Smooth muscle cell (in vitro differentiated cells): ENCODE data around the gene ACAT2. TPM values are rescaled to one million over a fixed set of nuclear protein-coding genes. Genes with fewer than 3 reads are reported as not detected.

Source experiments
- DNase-seq: peaks from one replicate; lab custom pipeline; 2025; ENCODE audit not compliant: unreplicated experiment; lab: John Stamatoyannopoulos, UW
- H2AFZ ChIP-seq: fragments of 200-600 bp; sonication (generic); 2 replicates; pipeline ENCODE4 v1.6.0; 2016; ENCODE audit warnings: antibody characterized with exemption, low read depth, mild to moderate bottlenecking
- H3F3A ChIP-seq: fragments of 200-600 bp; sonication (generic); 2 replicates; pipeline ENCODE4 v1.6.0; 2017; ENCODE audit warnings: antibody characterized with exemption, low read depth
- H3K27ac ChIP-seq: fragments of 200-600 bp; sonication (generic); 2 replicates; pipeline ENCODE4 v1.5.1; 2016; ENCODE audit warnings: low read depth, mild to moderate bottlenecking
- H3K27me3 ChIP-seq: fragments of 200-600 bp; sonication (generic); 2 replicates; pipeline ENCODE4 v1.6.1; 2016; ENCODE audit warnings: low read depth, mild to moderate bottlenecking
- H3K36me3 ChIP-seq: fragments of 200-600 bp; sonication (generic); 2 replicates; pipeline ENCODE4 v1.5.1; 2016; ENCODE audit warnings: low read depth
- H3K4me1 ChIP-seq: fragments of 200-600 bp; sonication (generic); 2 replicates; pipeline ENCODE4 v1.5.1; 2016; ENCODE audit warnings: low read depth
- H3K4me2 ChIP-seq: fragments of 200-600 bp; sonication (generic); 2 replicates; pipeline ENCODE4 v1.6.0; 2016; ENCODE audit warnings: mild to moderate bottlenecking
- H3K4me3 ChIP-seq: fragments of 200-600 bp; sonication (generic); 2 replicates; pipeline ENCODE4 v1.5.1; 2016; ENCODE audit warnings: mild to moderate bottlenecking
- H3K79me2 ChIP-seq: fragments of 200-600 bp; sonication (generic); 2 replicates; pipeline ENCODE4 v1.6.0; 2016; ENCODE audit warnings: low read depth, mild to moderate bottlenecking
- H3K9ac ChIP-seq: fragments of 200-600 bp; sonication (generic); 2 replicates; pipeline ENCODE4 v1.6.0; 2016; ENCODE audit warnings: low read depth
- H3K9me3 ChIP-seq: fragments of 200-600 bp; sonication (generic); replicated peaks from 2 replicates; pipeline ENCODE4 v1.5.1; 2016; ENCODE audit warnings: low read depth
- H4K20me1 ChIP-seq: fragments of 200-600 bp; sonication (generic); 2 replicates; pipeline ENCODE4 v1.6.0; 2016; ENCODE audit warnings: low read depth
- WGBS: methylation state at CpG from one replicate; pipeline ENCODE4 v1.1.7; 2016; ENCODE audit warnings: low lambda C conversion rate; 5-methylcytosine and 5-hydroxymethylcytosine counted together
- polyA plus RNA-seq: library from polyadenylated mRNA; unstranded; fragments of >200 nt; fragmentation: Nextera tagmentation; extraction: Ambion mirVana; gene quantifications from 2 replicates; pipeline ENCODE4 v1.2.1, GENCODE V29; 2016
- total RNA-seq: library from RNA; depleted of rRNA; stranded (reverse); fragments of >200 nt; gene quantifications from 2 replicates; pipeline ENCODE4 v1.2.3, GENCODE V29; 2014
- TF ChIP-seq, protein P1 (sequence below): fragments of 200-600 bp; sonication (generic); IDR thresholded peaks from 2 replicates; pipeline ENCODE4 v1.5.1; 2017; ENCODE audit warnings: borderline replicate concordance, mild to moderate bottlenecking, antibody characterized with exemption; ENCODE audit not compliant: insufficient read depth, poor library complexity, severe bottlenecking

The ACAT2 gene
- total and polyA plus RNA-seq, 2 experiments from 2014 or later: 21.5 to 82.5 TPM

DNA sequence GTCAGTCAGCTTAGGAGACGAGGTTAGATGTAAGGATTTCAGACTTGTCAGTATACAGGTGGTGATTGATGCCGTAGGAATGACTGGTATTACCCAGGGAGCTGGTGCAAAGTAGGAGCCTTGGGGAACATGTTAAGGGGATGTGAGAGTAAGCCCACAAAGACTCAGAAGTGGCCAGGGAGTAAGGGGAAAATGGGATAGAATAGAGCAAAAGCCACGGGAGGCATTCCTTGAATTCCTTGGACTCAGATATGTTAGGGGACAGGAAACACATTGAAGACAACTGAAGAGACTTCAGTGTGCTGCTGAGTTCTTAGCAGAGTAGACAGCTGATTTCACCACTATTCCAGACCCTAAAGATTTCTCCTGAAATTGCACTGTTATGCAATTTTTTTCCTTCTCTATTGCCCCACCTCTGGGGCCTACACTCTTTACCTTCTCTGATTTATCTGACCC, 1.2 kb upstream of the ACAT2 start:
- peak overlapping the region; percentile 85 for H3K4me3 ChIP-seq
- H3K79me2 ChIP-seq: peaks cover 20% of the 10 kb centered on the region
- no peak for DNase-seq
- H3K36me3 ChIP-seq: peaks cover 5% of the 10 kb centered on the region
- peak overlapping the region; percentile 91 for H3K27ac ChIP-seq
- H3K4me1 ChIP-seq: peaks cover 25% of the 10 kb centered on the region
- peaks cover 27% of the 10 kb centered on the region for H3F3A ChIP-seq
- no peaks in the 10 kb centered on the region for H4K20me1 ChIP-seq
- H2AFZ ChIP-seq: no peak overlapping the region
- TF ChIP-seq, protein P1, sequence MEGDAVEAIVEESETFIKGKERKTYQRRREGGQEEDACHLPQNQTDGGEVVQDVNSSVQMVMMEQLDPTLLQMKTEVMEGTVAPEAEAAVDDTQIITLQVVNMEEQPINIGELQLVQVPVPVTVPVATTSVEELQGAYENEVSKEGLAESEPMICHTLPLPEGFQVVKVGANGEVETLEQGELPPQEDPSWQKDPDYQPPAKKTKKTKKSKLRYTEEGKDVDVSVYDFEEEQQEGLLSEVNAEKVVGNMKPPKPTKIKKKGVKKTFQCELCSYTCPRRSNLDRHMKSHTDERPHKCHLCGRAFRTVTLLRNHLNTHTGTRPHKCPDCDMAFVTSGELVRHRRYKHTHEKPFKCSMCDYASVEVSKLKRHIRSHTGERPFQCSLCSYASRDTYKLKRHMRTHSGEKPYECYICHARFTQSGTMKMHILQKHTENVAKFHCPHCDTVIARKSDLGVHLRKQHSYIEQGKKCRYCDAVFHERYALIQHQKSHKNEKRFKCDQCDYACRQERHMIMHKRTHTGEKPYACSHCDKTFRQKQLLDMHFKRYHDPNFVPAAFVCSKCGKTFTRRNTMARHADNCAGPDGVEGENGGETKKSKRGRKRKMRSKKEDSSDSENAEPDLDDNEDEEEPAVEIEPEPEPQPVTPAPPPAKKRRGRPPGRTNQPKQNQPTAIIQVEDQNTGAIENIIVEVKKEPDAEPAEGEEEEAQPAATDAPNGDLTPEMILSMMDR: no peak
- 9% methylated on average over 3 of the region's 3 CpGs for WGBS
- no peaks in the 10 kb centered on the region for H3K27me3 ChIP-seq
- peak overlapping the region; percentile 92 for H3K4me2 ChIP-seq
- H3K9me3 ChIP-seq: no peaks in the 10 kb centered on the region
- peak overlapping the region; percentile 88 for H3K9ac ChIP-seq

GRCh38 chr6:159761129-159761872, 544 bp upstream of the ACAT2 start:
- Histone ChIP-seq H3K9me3 (no peaks in the 10 kb centered on the region), H3K36me3 (peaks cover 8% of the 10 kb centered on the region), H2AFZ (peak overlapping the region; percentile 44), H3K79me2 (peaks cover 20% of the 10 kb centered on the region), H3K4me1 (peaks cover 25% of the 10 kb centered on the region), H3K4me3 (peak overlapping the region; percentile 85), H3K4me2 (peak overlapping the region; percentile 92), H4K20me1 (no peaks in the 10 kb centered on the region), H3K27me3 (no peaks in the 10 kb centered on the region), H3F3A (peaks cover 27% of the 10 kb centered on the region), H3K9ac (peak overlapping the region; percentile 88), H3K27ac (peak overlapping the region; percentile 91)
- WGBS: 8% methylated on average over 34 of the region's 45 CpGs
- TF ChIP-seq, protein P1: no peak
- DNase-seq: peak; percentile 64

DNA sequence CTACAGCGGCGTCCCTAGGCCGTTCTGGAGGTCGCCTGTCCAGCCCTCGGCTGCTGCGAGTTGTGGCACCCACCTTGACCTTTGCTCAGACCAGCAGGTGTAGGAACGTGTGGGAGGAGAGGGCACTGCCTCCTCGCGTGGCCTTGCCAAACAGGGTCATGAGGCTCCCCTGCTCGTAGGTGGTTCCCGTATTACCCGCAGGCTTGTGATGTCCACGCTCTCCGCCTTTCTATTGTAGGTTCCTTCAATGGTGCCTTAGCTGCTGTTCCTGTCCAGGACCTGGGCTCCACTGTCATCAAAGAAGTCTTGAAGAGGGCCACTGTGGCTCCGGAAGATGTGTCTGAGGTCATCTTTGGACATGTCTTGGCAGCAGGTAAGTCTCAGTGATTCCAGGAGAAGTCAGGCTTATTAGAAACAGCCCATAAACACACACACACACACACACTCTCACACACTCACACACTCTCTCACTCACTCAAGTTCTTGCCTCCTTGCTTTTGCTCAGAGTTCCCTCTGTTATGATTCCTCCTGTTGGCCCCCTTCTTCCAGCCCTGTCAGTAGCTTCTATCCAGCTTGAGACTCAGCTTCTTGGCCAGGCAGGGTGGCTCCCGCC, 942 bp downstream of the ACAT2 start:
- Histone ChIP-seq H3K9me3 (no peaks in the 10 kb centered on the region), H3K4me3 (peak overlapping the region; percentile 85), H3F3A (peaks cover 27% of the 10 kb centered on the region), H4K20me1 (no peaks in the 10 kb centered on the region), H3K9ac (peak overlapping the region; percentile 51), H3K4me2 (peak overlapping the region; percentile 92), H3K36me3 (peaks cover 20% of the 10 kb centered on the region), H3K27ac (peak overlapping the region; percentile 91), H3K79me2 (peaks cover 20% of the 10 kb centered on the region), H3K27me3 (no peaks in the 10 kb centered on the region), H3K4me1 (peaks cover 25% of the 10 kb centered on the region), H2AFZ (no peak overlapping the region)
- 26% methylated on average over 16 of the region's 16 CpGs for WGBS
- TF ChIP-seq, protein P1: no peak
- DNase-seq: no peak
